SK-N-SH (cell line): ENCODE measurements around the gene ZFP69. TPM values are rescaled to one million over a fixed set of nuclear protein-coding genes. Genes with fewer than 3 reads are reported as not detected.

Experiments
- CTCF ChIA-PET: fragments of 300-600, 350-600 bp; formaldehyde crosslinking; extraction: SDS; loops from one replicate; lab custom pipeline; 2021; lab: Yijun Ruan, JAX
- POLR2A ChIA-PET: fragments of 350-600 bp; sonication (Branson Sonifier 250); formaldehyde crosslinking; extraction: SDS; loops from one replicate; lab custom pipeline; 2020; ENCODE audit warnings: antibody characterized with exemption, inconsistent platforms; lab: Yijun Ruan, JAX
- DNase-seq: peaks from one replicate; pipeline ENCODE4 v3.0.0; 2012
- H2AFZ ChIP-seq: fragments of 200-600 bp; sonication (generic); 2 replicates; pipeline ENCODE4 v1.8.1; 2016; ENCODE audit warnings: antibody characterized with exemption, mild to moderate bottlenecking, low read depth
- H3F3A ChIP-seq: fragments of 200-600 bp; sonication (generic); replicated peaks from 2 replicates; pipeline ENCODE3; 2016; ENCODE audit warnings: antibody characterized with exemption, mild to moderate bottlenecking; ENCODE audit not compliant: insufficient read depth
- H3K27ac ChIP-seq, 2 experiments: fragments of 200-500 bp in 1 of 2; fragments of 200-600 bp in 1 of 2; sonication (Bioruptor generic) in 1 of 2; sonication (generic), shearing (Covaris generic) in 1 of 2; 2 replicates each; pipeline versions ENCODE4 v1.5.1 to v1.6.1; 2014 to 2016; ENCODE audit warnings: low read depth in 2 of 2, inconsistent platforms in 1 of 2, low read length in 1 of 2, mild to moderate bottlenecking in 1 of 2, mixed read lengths in 1 of 2
- H3K27me3 ChIP-seq: fragments of 200-600 bp; sonication (generic), shearing (Covaris generic); 2 replicates; pipeline ENCODE4 v1.6.1; 2016; ENCODE audit warnings: mixed run types; ENCODE audit not compliant: insufficient read depth
- H3K36me3 ChIP-seq, 2 experiments: fragments of 200-500 bp in 1 of 2; fragments of 200-600 bp in 1 of 2; sonication (Bioruptor generic) in 1 of 2; sonication (generic) in 1 of 2; replicated peaks in 1 of 2; 2 replicates each; pipeline versions ENCODE3 to v1.5.1; 2014 to 2016; ENCODE audit warnings: low read length in 1 of 2, mild to moderate bottlenecking in 1 of 2; ENCODE audit not compliant: insufficient read depth in 2 of 2, control insufficient read depth in 1 of 2
- H3K4me1 ChIP-seq, 2 experiments: fragments of 200-500 bp in 1 of 2; fragments of 200-600 bp in 1 of 2; sonication (Bioruptor generic) in 1 of 2; sonication (generic), shearing (Covaris generic) in 1 of 2; 2 replicates each; pipeline versions ENCODE4 v1.5.1 to v1.6.1; 2014 to 2016; ENCODE audit warnings: low read depth in 1 of 2, low read length in 1 of 2, mixed run types in 1 of 2; ENCODE audit not compliant: insufficient read depth in 2 of 2, control insufficient read depth in 1 of 2
- H3K4me2 ChIP-seq: fragments of 200-600 bp; sonication (generic), shearing (Covaris generic); 2 replicates; pipeline ENCODE4 v1.6.1; 2017; ENCODE audit warnings: mixed run types
- H3K4me3 ChIP-seq, 2 experiments: fragments of 200-500 bp in 1 of 2; fragments of 200-600 bp in 1 of 2; sonication (Bioruptor generic) in 1 of 2; sonication (generic), shearing (Covaris generic) in 1 of 2; 2 replicates each; pipeline versions ENCODE4 v1.5.1 to v1.8.1; 2014 to 2016; ENCODE audit warnings: low read depth in 2 of 2, inconsistent platforms in 1 of 2, low read length in 1 of 2, mild to moderate bottlenecking in 1 of 2, mixed read lengths in 1 of 2, moderate library complexity in 1 of 2
- H3K79me2 ChIP-seq: fragments of 200-600 bp; sonication (generic); 2 replicates; pipeline ENCODE4 v1.8.1; 2017; ENCODE audit warnings: mild to moderate bottlenecking; ENCODE audit not compliant: insufficient read depth
- H3K9ac ChIP-seq: fragments of 200-600 bp; sonication (generic); 2 replicates; pipeline ENCODE4 v1.6.1; 2017; ENCODE audit warnings: mixed run types
- H3K9me2 ChIP-seq: fragments of 200-600 bp; sonication (generic); 2 replicates; pipeline ENCODE4 v1.6.1; 2017; ENCODE audit warnings: mixed run types
- H3K9me3 ChIP-seq: fragments of 200-600 bp; sonication (generic); 2 replicates; pipeline ENCODE4 v1.6.1; 2017; ENCODE audit warnings: mixed run types, mild to moderate bottlenecking, moderate library complexity
- H4K20me1 ChIP-seq: fragments of 200-600 bp; sonication (generic); 2 replicates; pipeline ENCODE4 v1.6.1; 2017; ENCODE audit warnings: mild to moderate bottlenecking, mixed run types; ENCODE audit not compliant: insufficient read depth
- ELF1 ChIP-seq: IDR thresholded peaks from 2 replicates; pipeline ENCODE4 v1.4.0; 2012
- FOXM1 ChIP-seq: IDR thresholded peaks from 2 replicates; pipeline ENCODE4 v1.4.0; 2012; ENCODE audit warnings: low read depth, mild to moderate bottlenecking
- GABPA ChIP-seq: IDR thresholded peaks from 2 replicates; pipeline ENCODE4 v1.4.0; 2012; ENCODE audit warnings: low read depth, mild to moderate bottlenecking
- GATA2 ChIP-seq: sonication (generic); formaldehyde crosslinking; IDR thresholded peaks from 2 replicates; pipeline ENCODE4 v1.5.0; 2020; ENCODE audit warnings: mild to moderate bottlenecking, missing genetic modification reagents
- MEF2A ChIP-seq: IDR thresholded peaks from 2 replicates; pipeline ENCODE4 v1.4.0; 2012; ENCODE audit warnings: low read depth, borderline replicate concordance
- MXI1 ChIP-seq: IDR thresholded peaks from 2 replicates; pipeline ENCODE4 v1.6.1; 2012; ENCODE audit warnings: mild to moderate bottlenecking, low read depth, low read length, improper control_type of control experiment
- POLR2AphosphoS5 ChIP-seq: IDR thresholded peaks from 2 replicates; pipeline ENCODE4 v1.6.1; 2012; ENCODE audit warnings: low read depth, low read length
- RAD21 ChIP-seq: IDR thresholded peaks from 2 replicates; pipeline ENCODE4 v1.6.1; 2012; ENCODE audit warnings: mild to moderate bottlenecking, low read length
- SIN3A ChIP-seq: IDR thresholded peaks from 2 replicates; pipeline ENCODE4 v1.6.1; 2012; ENCODE audit warnings: low read depth, mild to moderate bottlenecking, low read length, moderate library complexity, borderline replicate concordance
- TEAD4 ChIP-seq: IDR thresholded peaks from 2 replicates; pipeline ENCODE4 v1.4.0; 2012; ENCODE audit warnings: mild to moderate bottlenecking, borderline replicate concordance; ENCODE audit not compliant: insufficient read depth
- WGBS: methylation state at CpG from one replicate; pipeline ENCODE4 v1.1.6; 2017; ENCODE audit warnings: low lambda C conversion rate; 5-methylcytosine and 5-hydroxymethylcytosine counted together
- polyA plus RNA-seq, 3 experiments: library from polyadenylated mRNA; depleted of rRNA; stranded (reverse); fragments of >200 nt; gene quantifications; 2 replicates each; pipeline ENCODE4 v1.2.3, GENCODE V29; 2012
- TF ChIP-seq, protein P1 (sequence below): fragments of 150-350 bp; IDR thresholded peaks from 2 replicates; pipeline ENCODE4 v1.6.1; 2017; ENCODE audit warnings: antibody characterized with exemption, low read length, low read depth, borderline replicate concordance
- TF ChIP-seq, protein P2 (sequence below): IDR thresholded peaks from 2 replicates; pipeline ENCODE4 v1.4.0; 2012; ENCODE audit warnings: low read depth, borderline replicate concordance
- TF ChIP-seq, protein P3 (sequence below): IDR thresholded peaks from 2 replicates; pipeline ENCODE4 v1.4.0; 2012; ENCODE audit warnings: low read depth
- TF ChIP-seq, protein P4 (sequence below): fragments of 150-350 bp; IDR thresholded peaks from 2 replicates; pipeline ENCODE4 v1.6.1; 2016; ENCODE audit warnings: mild to moderate bottlenecking, low read depth, low read length
- TF ChIP-seq, protein P5 (sequence below): fragments of 200-600 bp; sonication (generic); IDR thresholded peaks from 2 replicates; pipeline ENCODE4 v1.6.1; 2017; ENCODE audit warnings: antibody characterized with exemption, mild to moderate bottlenecking, moderate library complexity

Gene ZFP69
- 1.9 and 2.2 TPM in 2 replicates for polyA plus RNA-seq (2012; rRNA removed)
- 2.5 and 3.2 TPM in 2 replicates for polyA plus RNA-seq (2012; cell fraction: cytosol; rRNA removed)
- polyA plus RNA-seq (2012; cell fraction: nucleus; rRNA removed), result 2.1 and 4.0 TPM in 2 replicates

DNA sequence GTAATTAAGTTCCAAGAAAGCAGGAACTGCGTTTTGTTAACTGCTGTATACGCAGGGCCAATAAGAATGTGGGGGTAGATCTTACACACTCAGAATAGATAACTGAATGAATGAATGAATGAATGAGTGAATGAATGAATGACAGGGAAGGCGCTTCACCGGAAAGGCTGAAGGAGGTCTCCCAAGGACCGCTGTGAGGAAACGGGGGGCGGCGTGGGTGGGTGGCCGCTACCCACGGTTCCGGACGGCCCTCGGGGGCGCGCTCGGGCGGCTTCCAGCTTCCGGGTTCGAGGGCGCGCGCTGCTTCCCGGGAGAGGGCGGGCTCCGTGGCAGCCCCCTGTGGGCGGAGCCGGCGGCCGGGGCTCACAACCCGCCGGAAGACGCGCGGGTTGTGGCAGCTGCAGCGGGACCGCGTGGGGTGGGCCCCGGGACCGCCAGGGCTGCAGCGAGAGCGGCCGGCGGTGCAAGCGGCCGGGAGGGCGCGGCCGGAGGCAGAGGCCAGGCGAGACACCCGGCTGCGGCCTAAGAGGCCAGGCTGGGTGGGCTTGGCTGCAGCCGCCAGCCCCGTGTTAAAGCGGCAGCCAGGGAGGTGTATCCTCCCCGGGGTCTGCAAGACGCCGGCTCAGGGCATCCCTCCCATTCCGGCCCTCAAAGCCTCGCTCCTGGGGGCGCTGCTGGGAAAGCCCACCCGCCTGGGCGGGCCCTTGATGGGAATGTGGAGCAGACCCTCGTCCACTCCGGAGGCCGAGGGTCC lies at the start of gene ZFP69:
TSS of gene ZFP69 (plus strand) at position 367 of the 754 bp plus-strand sequence. CDS start 2,072 bp downstream, outside the sequence.
- ChIA-PET CTCF (interaction anchor here (0.6 to 1.0 kb wide), 2 partner anchors 39 to 55 kb away, joined by 3 read pairs; no protein-coding TSS in a partner anchor), POLR2A (interaction anchor here (0.6 to 1.4 kb wide), 3 partner anchors 20 to 31 kb away, joined by 3 to 7 read pairs (median 3); partner anchors contain the start of genes EXO5 and ZFP69B)
- Histone ChIP-seq H3K27me3 (no peaks in the 10 kb centered on the region), H3K27ac (peak within 1 kb of the TSS in 1 of 2 experiments; percentile 63; a peak in 2 of 4 replicates), H3K36me3 (peaks cover 1 to 12% of the 10 kb centered on the region in 2 experiments), H2AFZ (peak within 1 kb of the TSS; percentile 88), H3F3A (no peaks in the 10 kb centered on the region), H4K20me1 (no peaks in the 10 kb centered on the region), H3K4me3 (peak within 1 kb of the TSS; percentile 73 to 79), H3K9me2 (no peaks in the 10 kb centered on the region), H3K9me3 (peaks cover 19% of the 10 kb centered on the region), H3K9ac (peak within 1 kb of the TSS; percentile 68), H3K79me2 (no peaks in the 10 kb centered on the region), H3K4me2 (peak within 1 kb of the TSS; percentile 86), H3K4me1 (peaks cover 0 to 7% of the 10 kb centered on the region in 2 experiments; a peak in 2 of 4 replicates)
- 15% methylated on average over 21 of the region's 65 CpGs for WGBS
- TF ChIP-seq MXI1, result peak; percentile 73; the same call in 1 of the 2 replicates
- TF ChIP-seq ELF1, result peak; percentile 96
- TF ChIP-seq MEF2A, result no peak
- TF ChIP-seq TEAD4, result no peak
- TF ChIP-seq, protein P1, sequence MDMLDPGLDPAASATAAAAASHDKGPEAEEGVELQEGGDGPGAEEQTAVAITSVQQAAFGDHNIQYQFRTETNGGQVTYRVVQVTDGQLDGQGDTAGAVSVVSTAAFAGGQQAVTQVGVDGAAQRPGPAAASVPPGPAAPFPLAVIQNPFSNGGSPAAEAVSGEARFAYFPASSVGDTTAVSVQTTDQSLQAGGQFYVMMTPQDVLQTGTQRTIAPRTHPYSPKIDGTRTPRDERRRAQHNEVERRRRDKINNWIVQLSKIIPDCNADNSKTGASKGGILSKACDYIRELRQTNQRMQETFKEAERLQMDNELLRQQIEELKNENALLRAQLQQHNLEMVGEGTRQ, result no peak
- TF ChIP-seq SIN3A, result peak; percentile 34; the same call in 1 of the 2 replicates
- TF ChIP-seq, protein P2, sequence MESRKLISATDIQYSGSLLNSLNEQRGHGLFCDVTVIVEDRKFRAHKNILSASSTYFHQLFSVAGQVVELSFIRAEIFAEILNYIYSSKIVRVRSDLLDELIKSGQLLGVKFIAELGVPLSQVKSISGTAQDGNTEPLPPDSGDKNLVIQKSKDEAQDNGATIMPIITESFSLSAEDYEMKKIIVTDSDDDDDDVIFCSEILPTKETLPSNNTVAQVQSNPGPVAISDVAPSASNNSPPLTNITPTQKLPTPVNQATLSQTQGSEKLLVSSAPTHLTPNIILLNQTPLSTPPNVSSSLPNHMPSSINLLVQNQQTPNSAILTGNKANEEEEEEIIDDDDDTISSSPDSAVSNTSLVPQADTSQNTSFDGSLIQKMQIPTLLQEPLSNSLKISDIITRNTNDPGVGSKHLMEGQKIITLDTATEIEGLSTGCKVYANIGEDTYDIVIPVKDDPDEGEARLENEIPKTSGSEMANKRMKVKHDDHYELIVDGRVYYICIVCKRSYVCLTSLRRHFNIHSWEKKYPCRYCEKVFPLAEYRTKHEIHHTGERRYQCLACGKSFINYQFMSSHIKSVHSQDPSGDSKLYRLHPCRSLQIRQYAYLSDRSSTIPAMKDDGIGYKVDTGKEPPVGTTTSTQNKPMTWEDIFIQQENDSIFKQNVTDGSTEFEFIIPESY, result no peak
- TF ChIP-seq POLR2AphosphoS5, result peak; percentile 30
- TF ChIP-seq, protein P3, sequence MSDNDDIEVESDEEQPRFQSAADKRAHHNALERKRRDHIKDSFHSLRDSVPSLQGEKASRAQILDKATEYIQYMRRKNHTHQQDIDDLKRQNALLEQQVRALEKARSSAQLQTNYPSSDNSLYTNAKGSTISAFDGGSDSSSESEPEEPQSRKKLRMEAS, result peak; percentile 64; the same call in 1 of the 2 replicates
- peak; percentile 97 for DNase-seq

DNA sequence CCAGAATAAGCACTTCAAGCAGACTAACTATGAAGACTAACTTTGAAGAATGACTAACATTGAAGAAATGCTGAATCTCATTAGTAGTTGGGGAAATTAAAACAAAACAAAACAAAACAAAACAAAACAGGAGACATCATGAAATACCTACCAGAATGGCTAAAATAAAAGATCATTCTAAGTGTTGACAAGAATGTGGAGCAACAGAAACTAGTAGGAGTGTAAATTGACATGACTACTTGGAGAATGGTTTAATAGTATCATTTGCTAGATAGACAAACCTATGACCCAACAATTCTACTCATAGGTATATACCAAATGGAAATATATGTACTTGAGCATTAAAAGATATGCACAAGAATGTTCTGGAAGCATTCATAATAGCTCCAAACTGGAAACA lies 45.7 kb upstream of the ZFP69 start:
- H3K4me1 ChIP-seq, result no peaks in the 10 kb centered on the region
- peaks cover 0 to 3% of the 10 kb centered on the region in 2 experiments for H3K36me3 ChIP-seq
- H3K27me3 ChIP-seq, result no peaks in the 10 kb centered on the region
- no peaks in the 10 kb centered on the region for H3K9me2 ChIP-seq
- H3K9ac ChIP-seq, result no peak overlapping the region
- H3K9me3 ChIP-seq, result no peaks in the 10 kb centered on the region
- CTCF ChIA-PET, result interaction anchor here (3.8 kb wide), 1 partner anchor 287 kb away, joined by 15 read pairs; no protein-coding TSS in a partner anchor
- POLR2A ChIA-PET, result no interaction called here
- H3K79me2 ChIP-seq, result no peaks in the 10 kb centered on the region
- no peak overlapping the region for H3K27ac ChIP-seq
- H3F3A ChIP-seq, result no peaks in the 10 kb centered on the region
- H2AFZ ChIP-seq, result no peak overlapping the region
- no peak for DNase-seq
- H3K4me3 ChIP-seq, result no peak overlapping the region
- H4K20me1 ChIP-seq, result no peaks in the 10 kb centered on the region
- no peak overlapping the region for H3K4me2 ChIP-seq
- TF ChIP-seq RAD21, result no peak
- TF ChIP-seq FOXM1, result no peak
- TF ChIP-seq GABPA, result no peak
- TF ChIP-seq, protein P4, sequence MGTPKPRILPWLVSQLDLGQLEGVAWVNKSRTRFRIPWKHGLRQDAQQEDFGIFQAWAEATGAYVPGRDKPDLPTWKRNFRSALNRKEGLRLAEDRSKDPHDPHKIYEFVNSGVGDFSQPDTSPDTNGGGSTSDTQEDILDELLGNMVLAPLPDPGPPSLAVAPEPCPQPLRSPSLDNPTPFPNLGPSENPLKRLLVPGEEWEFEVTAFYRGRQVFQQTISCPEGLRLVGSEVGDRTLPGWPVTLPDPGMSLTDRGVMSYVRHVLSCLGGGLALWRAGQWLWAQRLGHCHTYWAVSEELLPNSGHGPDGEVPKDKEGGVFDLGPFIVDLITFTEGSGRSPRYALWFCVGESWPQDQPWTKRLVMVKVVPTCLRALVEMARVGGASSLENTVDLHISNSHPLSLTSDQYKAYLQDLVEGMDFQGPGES, result no peak
- no peak for TF ChIP-seq GATA2 (CRISPR knock-in tag)
- TF ChIP-seq, protein P5, sequence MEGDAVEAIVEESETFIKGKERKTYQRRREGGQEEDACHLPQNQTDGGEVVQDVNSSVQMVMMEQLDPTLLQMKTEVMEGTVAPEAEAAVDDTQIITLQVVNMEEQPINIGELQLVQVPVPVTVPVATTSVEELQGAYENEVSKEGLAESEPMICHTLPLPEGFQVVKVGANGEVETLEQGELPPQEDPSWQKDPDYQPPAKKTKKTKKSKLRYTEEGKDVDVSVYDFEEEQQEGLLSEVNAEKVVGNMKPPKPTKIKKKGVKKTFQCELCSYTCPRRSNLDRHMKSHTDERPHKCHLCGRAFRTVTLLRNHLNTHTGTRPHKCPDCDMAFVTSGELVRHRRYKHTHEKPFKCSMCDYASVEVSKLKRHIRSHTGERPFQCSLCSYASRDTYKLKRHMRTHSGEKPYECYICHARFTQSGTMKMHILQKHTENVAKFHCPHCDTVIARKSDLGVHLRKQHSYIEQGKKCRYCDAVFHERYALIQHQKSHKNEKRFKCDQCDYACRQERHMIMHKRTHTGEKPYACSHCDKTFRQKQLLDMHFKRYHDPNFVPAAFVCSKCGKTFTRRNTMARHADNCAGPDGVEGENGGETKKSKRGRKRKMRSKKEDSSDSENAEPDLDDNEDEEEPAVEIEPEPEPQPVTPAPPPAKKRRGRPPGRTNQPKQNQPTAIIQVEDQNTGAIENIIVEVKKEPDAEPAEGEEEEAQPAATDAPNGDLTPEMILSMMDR, result no peak
